RKO (cell line): ENCODE measurements around the gene CHST3.
"Not testable (repeated sequence)": the region's sequence is repeated elsewhere in the genome, so short reads cannot be mapped to it uniquely, and the experiment has no call there.

Experiments used
- DNase-seq: peaks from one replicate; pipeline ENCODE4 v3.0.0-alpha.2; 2016; ENCODE audit warnings: low spot score

Gene CHST3

GRCh38 chr10:71950683-71951082 is 13.5 kb upstream of the CHST3 start:
- DNase-seq, result no peak

- DNase-seq, result no peak
These were observed 11.4 kb upstream of the CHST3 start for GRCh38 chr10:71952745-71953144.

- no peak for DNase-seq
These were observed 6.5 kb upstream of the CHST3 start for GRCh38 chr10:71957546-71958275.

GRCh38 chr10:71959526-71959925 is 4.7 kb upstream of the CHST3 start:
- DNase-seq, result no peak

- DNase-seq, result no peak
These were observed 2.4 kb upstream of the CHST3 start for GRCh38 chr10:71961831-71962230.

- DNase-seq, result no peak
These were observed 1.3 kb upstream of the CHST3 start for GRCh38 chr10:71962901-71963300.

- no peak for DNase-seq
These were observed 671 bp upstream of the CHST3 start for GRCh38 chr10:71963351-71964097.

- DNase-seq, result no peak
These were observed 734 bp downstream of the CHST3 start for GRCh38 chr10:71964743-71965515.

- no peak for DNase-seq
These were observed 1.4 kb downstream of the CHST3 start for GRCh38 chr10:71965623-71966022.

GRCh38 chr10:71966046-71967004 is 2.1 kb downstream of the CHST3 start:
- no peak for DNase-seq

GRCh38 chr10:71967958-71968357 is 3.8 kb downstream of the CHST3 start:
- DNase-seq, result not testable (repeated sequence)

- DNase-seq, result no peak
These were observed 4.6 kb downstream of the CHST3 start for GRCh38 chr10:71968553-71969474.

- no peak for DNase-seq
These were observed 5.7 kb downstream of the CHST3 start for GRCh38 chr10:71969929-71970328.

GRCh38 chr10:71970331-71970730 is 6.1 kb downstream of the CHST3 start:
- DNase-seq, result peak; percentile 21

- DNase-seq, result no peak
These were observed 6.7 kb downstream of the CHST3 start for GRCh38 chr10:71970869-71971268.

GRCh38 chr10:71971311-71971731 is 7.1 kb downstream of the CHST3 start:
- no peak for DNase-seq

GRCh38 chr10:71971769-71972555 is 7.8 kb downstream of the CHST3 start:
- no peak for DNase-seq

GRCh38 chr10:71972746-71973695 is 8.8 kb downstream of the CHST3 start:
- no peak for DNase-seq
